Measurements from ENCODE around the gene GALK1. TPM values are rescaled to one million over a fixed set of nuclear protein-coding genes. Genes with fewer than 3 reads are reported as not detected.

The GALK1 gene
- 24.7 and 37.7 TPM in 2 replicates for total RNA-seq

DNA sequence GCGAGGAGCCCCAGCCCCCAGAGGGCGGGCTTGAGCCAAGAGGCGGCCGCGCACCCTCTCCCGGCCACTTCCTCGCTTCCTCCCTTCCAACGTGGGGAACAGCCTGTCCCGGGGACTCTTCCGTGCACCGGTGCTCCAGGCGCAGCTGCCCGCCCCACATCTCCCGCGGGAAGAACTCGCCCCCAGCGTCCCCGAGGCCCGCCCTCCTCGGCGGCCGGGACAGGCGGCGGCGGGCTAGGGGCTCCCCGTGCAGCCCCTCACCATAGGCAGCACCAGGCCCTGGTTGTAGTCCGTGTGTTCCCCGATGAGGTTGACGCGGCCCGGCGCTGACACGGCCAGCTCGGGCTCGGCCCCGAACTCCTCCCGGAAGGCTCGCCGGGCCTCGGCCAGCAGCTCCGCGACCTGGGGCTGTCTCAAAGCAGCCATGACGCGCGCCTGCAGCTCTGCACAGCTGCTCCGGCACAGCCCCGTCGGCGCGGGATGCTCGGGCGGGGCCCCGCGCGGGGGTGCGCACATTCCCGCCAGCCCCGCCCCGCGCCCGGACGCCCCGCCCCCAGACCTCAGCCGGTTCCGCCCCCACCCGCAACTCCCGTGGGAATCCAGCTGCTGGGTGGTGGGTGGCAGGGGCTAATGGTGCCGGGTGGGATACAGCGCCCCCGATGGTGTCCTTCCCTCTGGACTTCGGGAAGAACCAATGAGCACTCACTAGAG lies at the start of gene GALK1:
GALK1 (minus strand) TSS at position 482 of the 711 bp plus-strand sequence; CDS start at position 426, 56 bp downstream.

GRCh38 chr17:75784473-75785015 lies 19.6 kb upstream of the GALK1 start, which contains the start of gene UNK:
Gene UNK, plus strand, starts transcription at chr17:75784806. Its CDS starts 75 bp downstream, at chr17:75784881.

DNA sequence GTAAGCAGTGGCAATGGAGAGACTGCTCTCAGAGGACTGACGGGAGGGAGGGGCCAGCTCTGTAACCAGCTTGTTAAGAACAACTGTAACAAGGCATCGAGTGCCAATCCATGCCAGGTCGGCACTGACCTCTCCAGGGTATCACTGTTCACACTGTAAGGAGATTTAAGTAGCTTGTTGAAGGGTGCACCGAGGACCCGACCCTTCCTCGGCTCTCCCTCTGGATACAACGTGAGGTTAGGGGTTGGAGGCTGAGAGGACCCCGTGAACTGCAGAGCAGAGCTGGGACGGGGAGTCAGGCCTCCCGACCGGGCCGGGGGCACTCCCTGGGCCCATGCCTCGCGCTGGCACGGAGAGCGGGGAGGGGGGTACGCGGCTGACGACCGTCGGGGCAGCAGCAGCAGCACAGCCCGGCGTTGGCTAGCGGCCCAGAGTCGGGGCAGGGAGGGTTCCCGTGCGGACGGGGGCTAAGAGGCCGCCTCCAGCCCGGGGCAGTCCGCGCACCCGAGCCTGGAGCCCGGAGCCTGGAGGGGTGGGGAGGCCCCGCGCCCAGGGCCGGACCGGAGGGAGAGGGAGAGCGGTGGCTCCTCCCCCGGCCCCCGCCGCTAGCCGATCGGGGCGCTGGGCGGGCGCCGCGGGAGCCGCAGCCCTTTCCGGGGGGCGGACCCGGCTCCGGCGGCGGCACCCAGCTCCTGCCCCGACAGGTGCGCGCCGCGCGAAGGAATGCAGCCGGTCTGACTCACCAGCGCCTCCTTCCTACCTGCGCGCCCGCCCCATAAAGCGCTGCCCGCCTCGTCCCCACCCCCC lies 44.1 kb downstream of the GALK1 start, which contains the start of gene ITGB4:
ITGB4 (plus strand) TSS at position 804 of the 807 bp plus-strand sequence. CDS start 3,245 bp downstream, outside the sequence.

Other genes with a start within 250 kb of the GALK1 start
- gene CASKIN2, start 249.7 kb downstream of the GALK1 start, total RNA-seq, result 8.5 and 11.6 TPM in 2 replicates
- 9.6 and 12.7 TPM in 2 replicates for gene TSEN54, start 248.7 kb downstream of the GALK1 start, total RNA-seq
- gene LLGL2, start 239.5 kb downstream of the GALK1 start, total RNA-seq, result 0.57 and 1.8 TPM in 2 replicates
- 0.57 and 1.3 TPM in 2 replicates for gene MYO15B, start 177.4 kb downstream of the GALK1 start, total RNA-seq
- gene SMIM5, start 131.8 kb downstream of the GALK1 start, total RNA-seq, result not detected in 2 replicates
- 21.7 and 22.6 TPM in 2 replicates for gene RECQL5, start 98.0 kb downstream of the GALK1 start, total RNA-seq
- gene SAP30BP, start 97.9 kb downstream of the GALK1 start, total RNA-seq, result 66.6 and 75.9 TPM in 2 replicates
- gene ITGB4, start 43.7 kb downstream of the GALK1 start, total RNA-seq, result 0.44 and 0.57 TPM in 2 replicates
- 15.3 and 24.6 TPM in 2 replicates for gene UNK, start 19.6 kb upstream of the GALK1 start, total RNA-seq
- 1.8 and 2.3 TPM in 2 replicates for gene UNC13D, start 79.2 kb upstream of the GALK1 start, total RNA-seq
- 23.0 and 64.6 TPM in 2 replicates for gene WBP2, start 90.1 kb upstream of the GALK1 start, total RNA-seq
- 15.3 and 18.6 TPM in 2 replicates for gene TRIM47, start 113.4 kb upstream of the GALK1 start, total RNA-seq
- gene TRIM65, start 131.8 kb upstream of the GALK1 start, total RNA-seq, result 14.4 and 26.5 TPM in 2 replicates
- 35.5 and 44.2 TPM in 2 replicates for gene MRPL38, start 139.7 kb upstream of the GALK1 start, total RNA-seq
- gene FBF1, start 175.8 kb upstream of the GALK1 start, total RNA-seq, result 5.3 and 14.7 TPM in 2 replicates
- 43.1 and 66.6 TPM in 2 replicates for gene ACOX1, start 214.0 kb upstream of the GALK1 start, total RNA-seq
- gene TEN1, start 214.0 kb upstream of the GALK1 start, total RNA-seq, result 15.3 and 18.6 TPM in 2 replicates
- 0.66 and 1.9 TPM in 2 replicates for gene CDK3, start 235.7 kb upstream of the GALK1 start, total RNA-seq

All from placental pericyte (primary cell).